Measurements from ENCODE around the gene PRDX5.
A peak's percentile ranks its signal among the peaks of the same experiment; 100 is the strongest.

PRDX5 gene

GRCh38 chr11:64290352-64291261 lies 27.3 kb upstream of the PRDX5 start:
- no peak for DNase-seq (ENCODE audit: low read depth)

GRCh38 chr11:64291262-64291751 lies 26.6 kb upstream of the PRDX5 start, which contains the start of gene KCNK4:
TSS of gene KCNK4 (plus strand) at chr11:64291302. CDS start at chr11:64293019, 1,717 bp downstream.
- DNase-seq (ENCODE audit: low read depth): no peak

GRCh38 chr11:64291752-64292459 lies 26.0 kb upstream of the PRDX5 start:
- no peak for DNase-seq (ENCODE audit: low read depth)

GRCh38 chr11:64292460-64293254 lies 25.3 kb upstream of the PRDX5 start:
- DNase-seq (ENCODE audit: low read depth): no peak

- DNase-seq (ENCODE audit: low read depth): no peak
These were observed 23.1 kb upstream of the PRDX5 start for GRCh38 chr11:64294774-64295173.

- no peak for DNase-seq (ENCODE audit: low read depth)
These were observed 22.2 kb upstream of the PRDX5 start for GRCh38 chr11:64295760-64296159.

- no peak for DNase-seq (ENCODE audit: low read depth)
These were observed 21.7 kb upstream of the PRDX5 start for GRCh38 chr11:64296236-64296635.

- no peak for DNase-seq (ENCODE audit: low read depth)
These were observed 20.9 kb upstream of the PRDX5 start for GRCh38 chr11:64296830-64297698.

GRCh38 chr11:64297699-64298358 lies 20.1 kb upstream of the PRDX5 start:
- DNase-seq (ENCODE audit: low read depth): no peak

- no peak for DNase-seq (ENCODE audit: low read depth)
These were observed 18.7 kb upstream of the PRDX5 start for GRCh38 chr11:64298966-64299846.

- DNase-seq (ENCODE audit: low read depth): no peak
These were observed 17.9 kb upstream of the PRDX5 start, which contains the start of gene CATSPERZ for GRCh38 chr11:64299847-64300648. TSS of gene CATSPERZ (plus strand) at chr11:64300358. CDS start at chr11:64300411, 53 bp downstream.

GRCh38 chr11:64303109-64304031 lies 14.6 kb upstream of the PRDX5 start:
- DNase-seq (ENCODE audit: low read depth): no peak

- DNase-seq (ENCODE audit: low read depth): no peak
These were observed 13.9 kb upstream of the PRDX5 start for GRCh38 chr11:64304032-64304315.

GRCh38 chr11:64304316-64305072 lies 13.4 kb upstream of the PRDX5 start:
- peak; percentile 92 for DNase-seq (ENCODE audit: low read depth)

- peak; percentile 100 for DNase-seq (ENCODE audit: low read depth)
These were observed 12.7 kb upstream of the PRDX5 start, which contains the start of gene ESRRA for GRCh38 chr11:64305075-64305690. TSS of gene ESRRA (plus strand) at chr11:64305524. CDS start at chr11:64307180, 1,656 bp downstream.
